Lung (tissue), 12 donors: ENCODE measurements around the gene DYNLT4. TPM values are rescaled to one million over a fixed set of nuclear protein-coding genes. Genes with fewer than 3 reads are reported as not detected.

Experiments
- ATAC-seq: fragments of 200-7000 bp; cut with Tn5 transposase; one replicate; pipeline ENCODE4 v1.9.1; 2020; ENCODE audit warnings: moderate number of reproducible peaks; ENCODE audit not compliant: insufficient read depth, low FRiP score
- DNase-seq, 3 donors: peaks; one replicate each; pipeline ENCODE4 v3.0.0-alpha.2; 2013 to 2017
- H3K27ac ChIP-seq, 2 donors: one replicate each; pipeline ENCODE4 v1.5.1; 2013; ENCODE audit warnings: mild to moderate bottlenecking in 2 of 2, moderate library complexity in 2 of 2, control low read depth in 1 of 2, inconsistent platforms in 1 of 2, low read depth in 1 of 2, low read length in 1 of 2
- H3K27me3 ChIP-seq, 3 donors: one replicate each; pipeline ENCODE4 v1.5.1; 2013; ENCODE audit warnings: low read length in 2 of 3; ENCODE audit not compliant: control insufficient read depth in 3 of 3, insufficient read depth in 3 of 3
- H3K36me3 ChIP-seq, 4 donors: one replicate each; pipeline ENCODE4 v1.5.1; 2013; ENCODE audit warnings: low read length in 4 of 4, mild to moderate bottlenecking in 1 of 4, moderate library complexity in 1 of 4; ENCODE audit not compliant: control insufficient read depth in 4 of 4, insufficient read depth in 4 of 4
- H3K4me1 ChIP-seq, 5 donors: one replicate each; pipeline ENCODE4 v1.5.1; 2013; ENCODE audit warnings: low read length in 5 of 5, mild to moderate bottlenecking in 2 of 5, moderate library complexity in 1 of 5; ENCODE audit not compliant: control insufficient read depth in 5 of 5, insufficient read depth in 5 of 5
- H3K4me3 ChIP-seq: one replicate; pipeline ENCODE4 v1.5.1; 2013; ENCODE audit warnings: mild to moderate bottlenecking, control low read depth, moderate library complexity
- H3K9ac ChIP-seq, 2 donors: one replicate each; pipeline ENCODE4 v1.5.1; 2013; ENCODE audit warnings: low read length in 2 of 2, control low read depth in 1 of 2; ENCODE audit not compliant: insufficient read depth in 1 of 2
- H3K9me3 ChIP-seq, 4 donors: one replicate each; pipeline ENCODE4 v1.5.1; 2013; ENCODE audit warnings: low read length in 3 of 4, mild to moderate bottlenecking in 1 of 4, moderate library complexity in 1 of 4; ENCODE audit not compliant: control insufficient read depth in 4 of 4, insufficient read depth in 3 of 4
- WGBS, 2 donors: extraction: QIAGEN DNeasy Blood & Tissue Kit; methylation state at CpG; one replicate each; pipeline ENCODE4 v1.1.7; 2013; 5-methylcytosine and 5-hydroxymethylcytosine counted together
- polyA plus RNA-seq, 2 donors: library from polyadenylated mRNA; stranded (reverse); fragments of 200-250 nt; gene quantifications; one replicate each; pipeline ENCODE4 v1.2.1, GENCODE V29; 2013
- total RNA-seq, 2 donors: library from RNA; depleted of rRNA in 1 of 2; stranded (reverse); fragments of >200 nt in 1 of 2; gene quantifications; one replicate each; pipeline ENCODE4 v1.2.1, GENCODE V29; 2014 to 2021
- TF ChIP-seq, protein P1 (sequence below): IDR thresholded peaks from 2 replicates; pipeline ENCODE4 v1.5.1; 2012; ENCODE audit warnings: mild to moderate bottlenecking; ENCODE audit errors: control extremely low read depth, extremely low read depth
- donor health status: control.
- donor health status: control.
- donor health status: Bipolar disorder and iron deficiency.
- donor health status: healthy.
- donor health status: DM: yes; HTN: yes; CAD: no.

Gene DYNLT4
- total and polyA plus RNA-seq, 4 donors = 1.7 to 13.0 (median 4.2) TPM

DNA sequence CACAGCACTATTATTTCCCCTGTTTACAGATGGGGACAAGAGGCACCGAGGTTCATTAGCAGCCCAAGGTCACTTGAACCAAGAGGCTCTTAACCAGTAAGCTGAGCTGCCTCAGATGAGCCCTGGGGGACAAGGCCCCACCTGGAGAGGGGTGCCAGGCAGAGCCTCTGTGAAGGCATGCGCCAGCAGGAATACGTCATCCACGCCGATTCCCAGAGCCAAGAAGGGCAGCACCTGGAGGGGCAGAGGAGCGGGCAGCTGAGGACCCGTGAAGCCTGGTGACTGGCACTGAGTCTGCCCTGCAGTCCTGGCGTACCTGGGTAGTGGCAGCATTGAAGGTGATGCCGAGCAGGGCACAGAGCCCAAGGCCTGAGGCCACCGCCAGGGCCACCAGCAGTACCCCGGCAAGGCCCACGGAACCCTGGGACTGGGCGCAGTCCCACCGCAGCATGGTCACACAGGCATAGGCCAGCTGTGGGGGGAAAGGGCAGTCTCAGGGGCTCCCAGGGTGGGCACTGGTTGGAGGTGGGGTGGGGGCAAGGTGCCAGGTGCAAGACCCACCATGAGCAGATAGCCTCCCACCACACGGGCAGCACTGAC lies 21.8 kb upstream of the DYNLT4 start:
- H3K27ac ChIP-seq = no peak overlapping the region
- no peak for ATAC-seq
- H3K36me3 ChIP-seq = peaks cover 0 to 16% (median 3%) of the 10 kb centered on the region in 4 donors
- H3K4me3 ChIP-seq = no peak overlapping the region
- H3K9ac ChIP-seq = no peak overlapping the region
- TF ChIP-seq, protein P1, sequence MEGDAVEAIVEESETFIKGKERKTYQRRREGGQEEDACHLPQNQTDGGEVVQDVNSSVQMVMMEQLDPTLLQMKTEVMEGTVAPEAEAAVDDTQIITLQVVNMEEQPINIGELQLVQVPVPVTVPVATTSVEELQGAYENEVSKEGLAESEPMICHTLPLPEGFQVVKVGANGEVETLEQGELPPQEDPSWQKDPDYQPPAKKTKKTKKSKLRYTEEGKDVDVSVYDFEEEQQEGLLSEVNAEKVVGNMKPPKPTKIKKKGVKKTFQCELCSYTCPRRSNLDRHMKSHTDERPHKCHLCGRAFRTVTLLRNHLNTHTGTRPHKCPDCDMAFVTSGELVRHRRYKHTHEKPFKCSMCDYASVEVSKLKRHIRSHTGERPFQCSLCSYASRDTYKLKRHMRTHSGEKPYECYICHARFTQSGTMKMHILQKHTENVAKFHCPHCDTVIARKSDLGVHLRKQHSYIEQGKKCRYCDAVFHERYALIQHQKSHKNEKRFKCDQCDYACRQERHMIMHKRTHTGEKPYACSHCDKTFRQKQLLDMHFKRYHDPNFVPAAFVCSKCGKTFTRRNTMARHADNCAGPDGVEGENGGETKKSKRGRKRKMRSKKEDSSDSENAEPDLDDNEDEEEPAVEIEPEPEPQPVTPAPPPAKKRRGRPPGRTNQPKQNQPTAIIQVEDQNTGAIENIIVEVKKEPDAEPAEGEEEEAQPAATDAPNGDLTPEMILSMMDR = no peak
- no peak for DNase-seq
- no peaks in the 10 kb centered on the region for H3K9me3 ChIP-seq
- H3K4me1 ChIP-seq = peaks cover 0 to 10% (median 0%) of the 10 kb centered on the region in 5 donors
- 94 to 97% methylated on average over 15 of the region's 15 CpGs for WGBS, 2 donors
- no peaks in the 10 kb centered on the region for H3K27me3 ChIP-seq

DNA sequence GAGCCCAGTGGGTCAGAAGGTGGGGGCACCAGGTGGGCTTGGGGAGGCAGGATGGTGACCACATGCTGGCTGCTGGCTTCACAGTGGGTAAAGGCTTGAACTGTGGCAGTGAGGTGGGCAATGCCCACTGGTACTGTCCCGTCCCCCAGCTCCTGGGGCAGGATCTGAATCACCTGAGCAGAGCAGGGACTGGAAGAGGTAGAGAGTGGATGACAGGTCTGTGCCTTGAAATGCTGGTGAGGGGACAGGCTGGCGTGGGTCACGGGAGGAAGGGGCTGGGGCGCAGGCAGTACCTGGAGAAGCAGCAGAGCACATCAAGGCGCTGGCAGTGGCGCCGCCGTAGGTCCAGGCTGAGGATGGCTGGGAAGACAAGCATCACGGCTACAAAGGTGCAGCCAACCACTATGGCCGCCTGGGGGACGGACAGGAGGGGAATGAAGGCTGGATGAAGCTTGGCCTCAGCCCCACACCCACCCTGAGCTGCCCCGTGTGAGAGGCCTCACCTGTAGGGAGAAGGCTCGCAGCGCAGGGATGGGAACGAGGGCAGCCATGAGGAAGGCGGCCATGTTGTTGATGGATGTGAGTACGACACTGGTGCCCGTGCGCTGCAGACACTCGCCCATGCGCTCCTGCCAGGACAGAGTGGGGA lies 21.0 kb upstream of the DYNLT4 start:
- Histone ChIP-seq H3K27ac (no peak overlapping the region), H3K4me1 (peaks cover 0 to 10% (median 0%) of the 10 kb centered on the region in 5 donors), H3K36me3 (peaks cover 0 to 16% (median 3%) of the 10 kb centered on the region in 4 donors), H3K27me3 (no peaks in the 10 kb centered on the region), H3K9me3 (no peaks in the 10 kb centered on the region), H3K4me3 (no peak overlapping the region), H3K9ac (no peak overlapping the region)
- ATAC-seq (no peak), DNase-seq (no peak)
- WGBS, 2 donors = 97% methylated on average over 21 of the region's 21 CpGs
- TF ChIP-seq, protein P1 = no peak

DNA sequence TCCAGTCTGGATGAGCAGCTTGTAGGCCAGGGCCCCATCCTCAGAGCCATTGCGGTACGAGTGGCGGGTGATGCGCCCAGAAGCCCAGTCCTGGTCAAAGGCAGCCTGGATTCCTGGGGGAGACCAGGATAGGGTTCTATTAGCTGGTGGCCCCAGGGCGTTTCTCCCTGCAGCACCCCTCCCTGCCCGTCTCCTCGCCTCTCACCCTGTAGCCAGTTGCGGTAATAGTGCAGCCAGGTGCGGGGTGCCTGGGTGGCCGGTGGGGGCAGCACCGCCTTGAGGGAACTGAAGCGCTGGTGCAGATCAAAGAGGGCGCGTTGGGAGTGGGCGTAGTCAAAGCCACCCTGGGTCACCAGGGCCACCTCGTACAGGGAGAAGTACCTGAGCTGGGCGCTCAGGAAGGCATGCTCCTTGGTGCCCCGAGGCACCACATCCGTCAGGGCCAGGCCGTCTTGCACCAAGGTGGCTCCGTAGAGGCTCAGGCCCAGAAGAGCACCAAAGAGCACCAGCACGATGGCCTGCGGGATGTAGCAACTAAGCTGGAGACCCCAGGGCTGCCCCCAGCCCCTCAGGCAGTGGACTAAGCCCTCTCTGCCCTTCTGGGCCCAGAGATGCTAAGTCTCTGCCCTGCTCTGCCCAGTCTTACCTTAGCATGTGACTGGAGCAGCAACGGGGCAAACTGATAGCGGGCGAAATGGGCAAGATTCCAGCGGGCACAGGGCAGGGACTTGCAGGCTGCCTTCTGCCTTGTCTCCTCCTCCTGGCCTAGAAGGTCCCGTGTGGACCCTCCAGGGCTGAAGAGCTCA lies 20.2 kb upstream of the DYNLT4 start:
- TF ChIP-seq, protein P1 = no peak
- DNase-seq (no peak), ATAC-seq (no peak)
- H3K27ac ChIP-seq = no peak overlapping the region
- 91% methylated on average over 28 of the region's 28 CpGs for WGBS, 2 donors
- H3K4me1 ChIP-seq = peaks cover 0 to 10% (median 0%) of the 10 kb centered on the region in 5 donors
- no peaks in the 10 kb centered on the region for H3K27me3 ChIP-seq
- H3K4me3 ChIP-seq = no peak overlapping the region
- no peaks in the 10 kb centered on the region for H3K9me3 ChIP-seq
- no peak overlapping the region for H3K9ac ChIP-seq
- H3K36me3 ChIP-seq = peaks cover 0 to 16% (median 3%) of the 10 kb centered on the region in 4 donors
